Measurements from ENCODE around the gene ADAP2.
A peak's percentile ranks its signal among the peaks of the same experiment; 100 is the strongest.
"Not testable (repeated sequence)": the region's sequence is repeated elsewhere in the genome, so short reads cannot be mapped to it uniquely, and the experiment has no call there.

The ADAP2 gene, protein sequence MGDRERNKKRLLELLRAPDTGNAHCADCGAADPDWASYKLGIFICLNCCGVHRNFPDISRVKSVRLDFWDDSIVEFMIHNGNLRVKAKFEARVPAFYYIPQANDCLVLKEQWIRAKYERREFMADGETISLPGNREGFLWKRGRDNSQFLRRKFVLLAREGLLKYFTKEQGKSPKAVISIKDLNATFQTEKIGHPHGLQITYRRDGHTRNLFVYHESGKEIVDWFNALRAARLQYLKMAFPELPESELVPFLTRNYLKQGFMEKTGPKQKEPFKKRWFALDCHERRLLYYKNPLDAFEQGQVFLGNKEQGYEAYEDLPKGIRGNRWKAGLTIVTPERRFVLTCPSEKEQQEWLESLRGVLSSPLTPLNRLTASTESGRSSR
- total RNA-seq: 0.31 to 1.1 reads per million in 2 donors

DNA sequence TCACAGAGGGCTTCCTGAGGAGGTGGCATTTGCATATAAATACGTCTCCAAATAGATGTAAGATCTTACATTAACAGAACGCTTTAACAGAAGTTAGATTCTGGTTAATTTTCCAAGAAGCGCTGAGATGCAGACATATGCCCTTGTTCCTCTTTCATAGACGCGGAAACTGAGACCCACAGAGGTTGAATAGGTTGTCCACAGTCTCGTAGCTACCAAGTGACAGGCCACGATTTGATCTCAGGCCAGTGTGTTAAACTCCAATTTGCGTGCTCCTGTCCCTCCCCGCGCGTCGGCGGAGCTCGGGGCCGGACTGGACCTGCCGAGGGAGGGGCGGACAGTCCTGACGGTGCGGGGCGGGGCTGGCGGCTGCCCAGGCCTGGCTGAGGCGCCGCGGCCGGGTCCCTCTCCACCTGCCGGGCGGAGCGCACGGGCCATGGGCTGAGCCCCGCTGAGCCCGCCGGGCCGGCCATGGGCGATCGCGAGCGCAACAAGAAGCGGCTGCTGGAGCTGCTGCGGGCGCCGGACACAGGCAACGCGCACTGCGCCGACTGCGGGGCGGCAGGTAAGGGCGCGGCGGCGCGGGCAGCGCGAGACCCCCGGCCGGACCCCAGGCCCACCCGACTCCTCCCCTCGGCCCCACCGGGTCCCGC, at the start of gene ADAP2:
ADAP2 (plus strand) TSS at position 402 of the 653 bp plus-strand sequence; CDS start at position 472, 70 bp downstream.
- no peak for DNase-seq

DNA sequence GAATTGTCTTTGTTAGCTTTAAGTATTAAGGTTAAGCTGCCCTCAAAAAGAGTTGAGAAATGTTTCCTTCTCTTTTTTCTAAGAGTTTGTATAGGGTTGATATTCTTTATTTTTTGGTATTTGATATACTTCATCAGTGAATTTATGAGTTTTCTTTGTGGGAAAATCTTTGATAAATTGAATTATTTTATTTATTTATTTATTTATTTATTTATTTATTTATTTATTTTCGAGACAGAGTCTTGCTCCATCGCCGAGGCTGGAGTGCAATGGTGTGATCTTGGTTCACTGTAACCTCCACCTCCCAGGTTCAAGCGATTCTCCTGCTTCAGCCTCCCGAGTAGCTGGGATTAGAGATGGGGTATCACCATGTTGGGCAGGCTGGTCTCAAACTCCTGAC, 35.6 kb upstream of the ADAP2 start:
- DNase-seq: no peak

DNA sequence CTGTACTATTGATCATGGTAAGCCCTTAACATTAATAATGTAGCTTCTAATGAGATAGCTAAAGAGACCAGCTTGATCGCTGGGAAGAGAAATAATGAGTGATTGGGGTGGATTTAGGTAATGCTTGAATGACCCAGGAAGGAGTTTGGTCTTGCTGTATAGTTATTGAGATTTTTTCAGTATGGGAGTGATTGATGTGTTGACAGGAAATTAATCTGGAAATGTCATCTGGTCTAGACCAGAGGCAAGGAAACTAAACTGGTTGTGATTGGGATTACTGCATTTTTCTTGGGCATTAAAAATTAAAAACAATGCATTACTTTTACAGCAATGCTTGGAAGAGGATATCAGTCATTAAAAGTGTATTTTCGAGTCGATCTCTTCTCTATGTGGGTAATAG, 27.5 kb upstream of the ADAP2 start:
- DNase-seq: no peak

DNA sequence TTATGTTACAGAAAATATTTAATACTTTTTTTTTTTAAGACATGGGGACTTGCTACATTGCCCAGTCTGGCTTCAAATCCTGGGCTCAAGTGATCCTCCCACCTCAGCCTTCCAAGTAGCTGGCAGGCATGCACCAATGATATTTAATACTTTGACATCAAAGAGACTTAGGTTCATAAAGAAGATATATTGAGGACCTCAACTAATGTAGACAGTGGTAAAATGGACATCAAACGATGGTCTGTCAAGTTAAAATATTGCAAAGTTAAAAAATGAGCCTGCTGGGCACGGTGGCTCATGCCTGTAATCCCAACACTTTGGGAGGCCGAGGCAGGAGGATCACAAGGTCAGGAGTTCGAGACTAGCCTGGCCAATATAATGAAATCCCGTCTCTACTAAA, 24.4 kb upstream of the ADAP2 start:
- no peak for DNase-seq

DNA sequence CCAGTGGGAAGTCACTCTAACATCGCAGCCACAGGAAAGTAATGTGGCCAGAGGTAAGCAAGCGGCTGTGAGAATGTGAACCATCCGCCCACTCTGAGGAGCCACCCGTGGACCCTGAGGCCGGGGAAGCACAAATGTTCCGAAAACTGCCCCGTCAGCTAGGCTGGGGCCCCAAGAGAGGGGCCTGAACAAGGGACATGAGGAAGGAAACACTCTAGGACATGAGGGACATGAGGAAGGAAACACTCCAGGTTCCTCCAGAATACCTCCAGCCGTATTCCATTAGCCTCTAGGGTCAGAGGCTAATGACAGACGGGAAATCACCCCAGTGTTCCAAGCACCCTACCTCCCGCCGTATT, 16.0 kb upstream of the ADAP2 start:
- peak in 1 of 5 experiments; percentile 23 for DNase-seq

DNA sequence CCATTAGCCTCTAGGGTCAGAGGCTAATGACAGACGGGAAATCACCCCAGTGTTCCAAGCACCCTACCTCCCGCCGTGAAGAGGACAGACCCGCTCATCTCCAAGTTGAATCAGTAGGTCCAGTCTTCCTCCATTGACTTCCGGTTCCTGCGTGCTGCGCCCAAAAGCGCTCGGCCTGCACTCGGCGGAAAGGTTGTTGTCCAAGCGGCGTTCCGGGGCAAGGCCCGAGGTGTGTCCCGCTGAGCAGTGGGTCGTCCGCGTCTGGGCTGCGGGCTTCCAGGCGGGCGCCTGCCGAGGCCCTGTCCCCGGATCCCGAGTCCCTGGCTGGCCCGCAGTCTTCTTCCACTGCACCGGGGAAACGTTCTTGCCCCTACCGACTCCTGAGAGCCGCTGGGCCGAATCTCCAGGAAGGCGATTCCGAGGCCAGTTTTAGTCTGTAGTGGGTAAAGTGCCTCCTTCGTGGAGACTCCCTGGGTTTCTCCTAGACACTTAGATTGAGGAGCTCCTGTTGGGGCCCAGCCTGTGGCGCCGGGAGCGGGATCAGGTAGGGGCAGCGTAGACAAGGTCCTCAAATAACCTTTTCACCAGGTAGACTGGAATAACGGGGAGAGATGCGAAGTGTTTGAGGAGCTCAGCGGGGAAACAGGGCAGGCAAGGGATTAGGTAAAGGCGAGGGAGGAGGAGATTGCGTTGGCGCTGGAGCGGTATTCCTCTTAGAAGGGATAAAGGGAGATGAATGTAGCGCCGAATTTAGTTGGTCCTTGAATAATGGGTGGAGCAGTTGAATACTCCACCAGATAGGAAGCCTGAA, 15.4 kb upstream of the ADAP2 start, which contains the start of gene TEFM:
TEFM (minus strand) TSS at position 138 of the 811 bp plus-strand sequence; CDS start at position 98, 40 bp downstream.
- peak; percentile 54 to 93 (median 76) for DNase-seq

DNA sequence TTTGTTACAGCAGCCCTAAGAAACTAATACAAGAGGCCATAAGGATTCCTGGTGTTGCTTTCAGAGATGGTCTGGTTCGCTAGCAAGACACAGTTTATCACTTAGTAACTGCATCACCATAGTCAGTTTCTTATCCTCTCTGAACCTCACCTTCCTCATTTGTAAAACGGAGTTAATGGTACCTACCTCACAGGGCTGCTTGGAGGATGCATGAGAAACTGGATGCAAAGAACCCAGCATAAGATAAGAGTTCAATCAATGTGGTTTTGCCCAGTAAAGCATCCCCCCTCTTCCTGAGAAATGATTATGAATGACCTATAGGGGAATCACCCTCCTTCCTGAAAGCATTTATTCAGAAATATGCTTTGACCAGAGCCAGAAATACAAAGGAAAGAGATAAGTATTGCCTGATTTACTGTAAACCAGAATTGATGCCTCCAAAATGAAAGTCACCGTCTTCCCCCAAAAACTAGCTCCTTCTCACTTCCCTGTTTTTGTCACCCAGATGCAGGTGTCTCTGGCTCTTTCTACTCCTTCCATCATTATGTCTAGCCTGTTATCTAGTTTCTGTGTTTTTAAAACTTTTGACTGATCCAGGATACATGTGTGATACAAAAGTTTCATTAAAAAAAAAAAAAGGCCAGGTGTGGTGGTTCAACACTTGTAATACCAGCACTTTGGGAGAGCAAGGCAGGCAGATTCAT, 12.9 kb upstream of the ADAP2 start:
- no peak for DNase-seq

DNA sequence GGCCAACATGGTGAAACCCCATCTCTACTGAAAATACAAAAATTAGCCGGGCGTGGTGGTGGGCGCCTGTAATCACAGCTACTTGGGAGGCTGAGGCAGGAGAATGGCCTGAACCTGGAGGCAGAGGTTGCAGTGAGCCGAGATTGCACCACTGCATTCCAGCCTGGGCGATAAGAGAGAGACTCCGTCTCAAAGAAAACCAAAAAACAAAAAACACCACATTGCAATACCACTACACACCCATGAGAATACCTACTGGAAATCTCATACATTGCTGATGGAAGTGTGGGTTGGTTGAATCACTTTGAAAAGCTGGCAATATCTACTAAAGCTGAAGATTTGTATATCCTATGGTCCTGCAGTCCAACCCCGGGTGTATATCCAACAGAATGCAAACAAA, 11.6 kb upstream of the ADAP2 start:
- DNase-seq: not testable (repeated sequence)

DNA sequence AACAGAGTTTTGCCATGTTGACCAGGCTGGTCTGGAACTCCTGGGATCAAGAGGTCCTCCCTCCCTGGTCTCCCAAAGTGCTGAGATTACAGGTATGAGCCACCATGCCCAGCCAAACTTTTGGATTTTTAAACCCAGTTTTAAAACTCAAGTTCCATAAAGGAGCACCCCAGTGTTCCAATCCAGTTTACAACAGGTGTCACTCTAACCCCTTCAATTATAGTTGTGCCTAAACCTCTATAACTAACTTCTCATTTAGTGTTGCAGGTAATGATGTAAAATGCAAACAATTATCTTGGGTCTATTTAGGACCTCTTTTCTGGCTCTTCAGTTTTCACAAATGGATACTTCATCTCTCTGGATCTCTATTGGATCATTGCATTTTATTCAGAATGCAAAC, 7.8 kb upstream of the ADAP2 start:
- no peak for DNase-seq

DNA sequence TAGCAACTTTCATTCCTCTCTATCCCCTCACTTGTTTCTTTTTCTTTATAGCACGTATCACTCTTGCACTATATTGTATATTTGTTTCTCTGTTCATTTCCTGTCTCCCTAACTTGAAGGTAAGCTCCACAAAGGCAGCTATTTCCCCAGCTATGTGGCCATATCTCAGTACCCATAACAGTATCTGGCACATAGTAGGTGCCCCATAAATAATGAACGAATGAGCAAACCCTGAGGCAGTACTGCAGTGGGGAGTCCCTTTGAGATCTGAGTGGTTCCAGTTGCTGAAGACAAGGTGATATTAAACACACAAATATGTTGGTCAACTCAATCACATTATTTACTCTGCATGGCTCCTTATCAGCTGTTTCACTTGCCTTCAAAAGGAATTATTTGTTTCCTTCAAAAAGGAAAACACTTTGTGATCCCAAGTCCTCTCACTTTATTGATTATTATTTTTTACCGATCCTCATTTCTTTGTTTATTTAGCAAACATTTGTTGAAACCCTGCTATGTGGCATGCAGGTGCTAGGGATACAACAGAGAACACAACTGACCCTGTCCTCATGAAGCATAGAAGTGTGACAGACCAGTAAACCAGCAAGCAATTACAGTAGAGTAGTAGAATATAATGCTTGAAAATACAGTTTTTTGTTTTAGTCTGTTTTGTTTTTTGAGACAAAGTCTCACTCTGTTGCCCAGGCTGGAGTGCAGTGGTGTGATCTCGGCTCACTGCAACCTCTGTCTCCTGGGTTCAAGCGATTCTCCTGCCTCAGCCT, 5.7 kb upstream of the ADAP2 start:
- DNase-seq: no peak

DNA sequence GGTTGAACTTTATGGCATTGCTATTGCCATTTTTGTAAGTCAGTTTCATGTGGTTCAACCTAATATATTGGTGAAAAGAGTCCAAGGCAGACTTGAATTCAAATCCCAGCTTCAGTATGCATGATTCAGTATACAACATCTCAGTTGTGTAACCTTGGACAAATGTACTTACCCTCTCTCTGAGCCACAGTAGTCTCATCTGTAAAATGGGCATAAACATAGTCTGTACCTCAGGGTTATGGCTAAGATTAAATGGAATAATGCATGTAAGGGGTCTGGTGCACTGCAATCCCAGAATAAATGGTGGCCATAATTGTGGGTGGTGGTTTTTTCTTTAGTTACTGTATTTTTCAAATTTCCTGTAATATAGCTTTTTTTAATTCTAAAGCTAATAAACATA, 4.7 kb upstream of the ADAP2 start:
- no peak for DNase-seq

DNA sequence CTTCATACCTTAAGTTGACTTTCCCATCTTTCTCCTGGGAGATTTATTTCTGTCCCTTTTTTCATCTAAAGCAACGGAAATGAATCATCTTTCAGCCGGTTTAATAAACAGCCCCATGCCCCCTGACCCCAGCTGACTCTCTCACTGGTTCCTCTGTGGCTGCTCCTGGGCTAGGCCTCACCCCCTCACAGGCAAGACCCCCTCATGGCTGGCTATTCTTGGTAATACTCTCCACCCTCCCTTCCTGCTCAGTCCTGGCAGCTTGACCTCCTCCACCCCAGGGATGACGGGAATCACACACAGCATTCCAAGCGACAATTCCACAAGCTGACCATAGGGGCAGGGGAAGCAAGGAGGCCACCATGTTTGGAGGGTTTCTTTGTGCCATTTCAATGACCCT, 1.5 kb upstream of the ADAP2 start:
- DNase-seq: no peak

DNA sequence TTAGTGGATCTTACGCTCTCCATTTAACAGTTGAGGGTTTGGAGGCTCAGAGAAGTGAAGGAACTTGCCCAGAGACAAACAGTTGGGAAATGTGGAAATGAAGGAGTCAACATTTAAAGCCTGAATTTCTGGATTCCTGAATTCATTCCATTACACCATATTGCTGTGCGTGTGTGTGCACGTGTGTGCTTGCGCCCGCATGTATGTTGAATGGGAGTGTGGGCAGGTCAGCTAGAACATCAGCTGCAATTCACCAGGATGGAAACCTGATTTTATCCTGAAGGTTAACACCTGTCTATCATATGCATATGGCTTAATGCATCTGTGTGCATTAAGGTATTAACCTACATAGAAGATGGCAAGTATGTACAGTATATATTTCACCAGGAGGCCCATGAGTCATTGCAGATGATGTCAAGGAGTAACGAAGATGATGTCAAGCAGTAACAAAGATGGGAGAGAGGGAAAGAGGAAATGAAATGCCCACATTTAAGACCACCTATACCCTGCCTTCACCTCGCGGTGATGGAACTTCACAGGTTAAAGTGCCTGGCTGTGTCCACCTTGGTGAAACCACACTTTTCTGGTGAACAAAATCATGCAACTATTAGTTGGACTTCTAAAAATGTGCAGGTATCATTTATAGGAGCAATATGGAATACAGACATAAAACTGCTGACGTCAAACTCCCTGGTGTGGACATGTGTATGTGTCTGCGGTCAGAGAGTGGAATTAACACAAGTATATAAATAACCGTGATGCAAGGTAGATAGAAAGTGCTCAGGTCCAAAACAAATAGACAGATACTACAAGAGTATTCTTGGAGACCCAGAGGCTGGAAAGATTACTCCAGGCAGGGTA, 832 bp upstream of the ADAP2 start:
- no peak for DNase-seq

DNA sequence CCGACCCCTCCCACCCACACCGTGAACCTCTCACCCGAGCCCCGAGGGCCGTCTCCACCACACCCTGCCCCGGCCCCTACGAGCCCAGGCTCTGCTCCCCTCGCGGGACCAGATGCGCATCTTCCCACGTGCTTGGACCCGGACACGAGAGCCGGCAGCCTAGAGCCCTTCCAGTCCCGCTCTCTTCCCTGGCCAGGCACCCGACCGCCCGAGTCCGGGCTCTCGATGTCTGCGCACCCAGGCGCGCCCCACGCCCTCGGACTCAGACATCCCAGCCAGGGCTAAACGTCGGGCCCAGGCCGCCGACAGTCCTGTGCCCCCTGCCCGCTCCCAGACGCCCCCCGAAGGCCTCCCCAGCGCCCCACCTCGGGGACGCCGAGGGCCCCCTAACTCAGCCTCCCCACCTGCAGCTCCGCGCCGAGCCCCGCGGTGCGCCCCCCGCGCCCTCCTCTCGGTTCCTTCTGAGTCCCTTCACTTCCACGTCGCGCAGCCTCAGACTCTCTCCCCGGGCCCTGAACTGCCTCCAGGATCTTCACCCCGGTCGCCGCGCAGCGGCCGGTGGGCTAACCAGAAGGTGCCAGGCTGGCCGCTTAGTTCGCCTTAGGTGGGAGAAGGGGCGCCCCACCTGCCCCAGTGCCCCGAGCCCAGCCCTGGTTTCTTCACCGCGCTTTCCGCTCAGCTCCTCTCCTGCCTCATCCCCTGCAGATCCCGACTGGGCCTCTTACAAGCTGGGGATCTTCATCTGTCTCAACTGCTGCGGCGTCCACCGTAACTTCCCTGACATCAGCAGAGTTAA, 688 bp downstream of the ADAP2 start:
- no peak for DNase-seq

DNA sequence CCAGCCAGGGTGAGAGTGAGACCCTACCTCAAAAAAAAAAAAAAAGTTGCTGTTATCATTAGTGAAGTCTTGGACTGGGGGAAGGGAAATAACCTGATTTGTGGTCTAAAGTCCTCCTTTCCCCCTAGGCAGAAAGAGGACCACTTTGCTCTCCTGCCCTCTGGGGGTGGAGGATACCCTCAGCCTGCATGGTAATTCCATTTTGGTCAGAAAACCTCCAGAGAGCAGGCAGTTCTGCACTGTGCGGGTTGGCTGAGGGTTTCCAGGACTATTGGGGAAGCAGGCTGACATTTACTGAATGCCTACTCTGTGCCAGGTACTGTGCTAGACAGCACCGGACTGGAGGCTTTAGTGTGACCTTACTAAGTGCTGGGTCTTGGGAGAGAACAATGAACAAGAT, 2.6 kb downstream of the ADAP2 start:
- no peak for DNase-seq

DNA sequence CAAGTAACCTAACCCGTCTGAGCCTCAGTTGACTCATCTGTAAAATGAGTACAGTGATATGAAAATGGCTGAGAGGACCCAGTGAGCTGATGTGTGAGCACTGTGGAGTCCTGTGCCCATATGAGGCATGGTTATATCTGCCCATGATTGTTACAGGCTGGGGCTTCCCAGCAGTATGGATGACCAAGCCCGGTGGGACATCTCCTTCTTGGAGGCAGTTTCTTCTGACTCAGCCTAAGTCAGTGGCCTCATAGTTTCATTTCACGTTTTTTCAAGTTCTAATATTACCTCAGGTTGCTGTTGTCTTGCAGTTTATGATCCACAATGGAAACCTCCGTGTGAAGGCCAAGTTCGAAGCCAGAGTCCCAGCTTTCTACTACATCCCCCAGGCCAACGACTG, 4.8 kb downstream of the ADAP2 start:
- DNase-seq: no peak

DNA sequence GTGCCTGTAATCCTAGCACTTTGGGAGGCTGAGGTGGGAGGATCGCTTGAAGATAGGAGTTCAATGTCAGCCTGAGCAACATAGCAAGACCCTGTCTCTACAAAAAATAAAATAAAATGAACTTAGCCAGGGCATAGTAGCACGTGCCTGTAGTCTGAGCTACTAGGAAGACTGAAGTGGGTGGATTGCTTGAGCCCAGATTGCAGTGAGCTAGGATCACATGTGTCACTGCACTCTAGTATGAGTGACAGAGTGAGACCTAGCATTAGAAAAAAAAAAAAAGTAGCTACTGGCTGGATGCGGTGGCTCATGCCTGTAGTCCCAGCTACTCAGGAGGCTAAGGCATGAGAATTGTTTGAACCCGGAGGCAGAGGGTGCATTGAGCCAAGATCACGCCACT, 6.0 kb downstream of the ADAP2 start:
- DNase-seq: no peak

DNA sequence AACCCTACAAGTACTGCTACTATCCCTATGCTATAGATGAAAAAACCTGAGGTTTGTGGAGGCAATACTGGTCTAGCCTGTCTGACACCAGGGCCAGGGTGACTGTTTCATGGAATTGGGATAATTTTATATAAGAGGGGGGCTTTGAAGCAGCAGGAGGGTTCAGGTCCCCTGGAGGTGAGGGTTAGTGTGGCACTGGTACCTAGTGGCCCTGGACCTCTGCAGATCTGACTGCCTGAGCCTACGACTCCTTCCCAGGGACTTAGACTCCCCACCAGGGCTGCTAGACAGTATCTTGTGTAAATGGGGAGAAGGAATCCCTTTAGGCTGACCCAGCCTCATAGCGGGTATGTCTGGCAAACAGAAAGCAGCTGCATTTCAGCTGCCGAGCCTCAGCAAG, 6.8 kb downstream of the ADAP2 start:
- no peak for DNase-seq

DNA sequence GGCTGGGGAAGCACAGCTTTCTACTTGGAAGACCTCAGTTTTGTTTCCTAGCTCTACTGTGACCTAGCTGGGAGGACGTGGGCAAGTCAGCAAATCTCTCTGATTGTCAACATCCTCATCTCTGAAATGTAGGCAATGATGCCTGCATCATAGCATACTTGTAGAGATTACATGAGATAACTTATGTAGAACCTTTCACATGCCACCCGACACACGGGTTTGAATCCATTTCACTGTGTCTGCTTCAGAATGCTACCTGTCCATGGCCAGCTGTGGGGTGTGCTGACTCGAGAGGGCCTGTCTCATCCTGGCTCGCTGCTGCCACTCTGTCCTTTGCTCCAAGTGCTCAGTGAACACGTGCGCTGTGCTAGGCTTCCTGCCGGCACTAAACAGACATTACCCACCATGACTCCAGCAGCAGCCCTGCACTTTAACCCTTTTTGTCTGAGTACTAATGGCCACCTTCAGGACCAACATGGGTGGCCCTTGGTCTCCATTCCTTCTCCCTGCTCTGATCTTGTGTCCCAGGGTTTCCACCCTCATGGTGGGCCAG, 7.4 kb downstream of the ADAP2 start:
- peak in 1 of 5 experiments; percentile 39 for DNase-seq

DNA sequence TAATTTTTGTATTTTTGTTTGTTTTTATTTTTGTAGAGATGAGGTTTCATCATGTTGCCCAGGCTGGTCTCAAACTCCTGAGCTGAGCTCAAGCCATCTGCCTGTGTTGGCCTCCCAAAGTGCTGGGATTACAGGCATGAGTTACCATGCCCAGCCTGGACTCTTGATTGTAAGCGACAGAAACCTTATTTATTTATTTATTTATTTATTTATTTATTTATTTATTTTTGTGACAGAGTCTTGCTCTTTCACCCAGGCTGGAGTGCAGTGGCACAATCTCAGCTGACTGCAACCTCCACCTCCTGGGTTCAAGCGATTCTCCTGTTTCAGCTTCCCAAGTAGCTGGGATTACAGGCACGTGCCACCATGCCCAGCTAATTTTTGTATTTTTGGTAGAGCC, 8.1 kb downstream of the ADAP2 start:
- not testable (repeated sequence) for DNase-seq

Data from T-helper 2 cell (primary cell).